CD4-positive, alpha-beta T cell (primary cell): ENCODE data around the gene DPH7. TPM values are rescaled to one million over a fixed set of nuclear protein-coding genes. Genes with fewer than 3 reads are reported as not detected.
"Not testable (repeated sequence)": the region's sequence is repeated elsewhere in the genome, so short reads cannot be mapped to it uniquely, and the experiment has no call there.

ENCODE experiments used
- ATAC-seq: fragments of 200-7000 bp; cut with Tn5 transposase; one replicate; pipeline ENCODE4 v1.10.0; 2022; ENCODE audit warnings: mild to moderate bottlenecking; ENCODE audit not compliant: poor library complexity
- CTCF ChIA-PET: fragments of 350-600 bp; sonication (Branson Sonifier 250); formaldehyde crosslinking; loops from one replicate; lab custom pipeline; 2021; ENCODE audit warnings: antibody characterized with exemption, inconsistent platforms; lab: Charles Lee
- POLR2A ChIA-PET: fragments of 350-600 bp; sonication (Branson Sonifier 250); formaldehyde crosslinking; loops from one replicate; lab custom pipeline; 2021; ENCODE audit warnings: antibody characterized with exemption, inconsistent platforms; lab: Charles Lee
- DNase-seq, 14 experiments: peaks; one replicate each; pipeline ENCODE4 v3.0.0-alpha.2; 2013 to 2020; ENCODE audit warnings: mixed read lengths in 2 of 14
- H3K27ac ChIP-seq, 2 donors: one replicate each; pipeline versions ENCODE4 v1.5.1 to v1.7.0; 2013; ENCODE audit warnings: low read length in 2 of 2, low read depth in 1 of 2, mild to moderate bottlenecking in 1 of 2
- H3K27me3 ChIP-seq, 2 experiments: 1 replicate in 1 of 2; 2 replicates in 1 of 2; pipeline versions ENCODE4 v1.6.1 to v1.7.0; 2013; ENCODE audit warnings: low read length in 2 of 2, control low read depth in 1 of 2, mild to moderate bottlenecking in 1 of 2, moderate library complexity in 1 of 2; ENCODE audit not compliant: insufficient read depth in 2 of 2, control insufficient read depth in 1 of 2
- H3K36me3 ChIP-seq: one replicate; pipeline ENCODE4 v1.6.1; 2013; ENCODE audit warnings: low read length, control low read depth; ENCODE audit not compliant: insufficient read depth
- H3K4me1 ChIP-seq: one replicate; pipeline ENCODE4 v1.6.1; 2013; ENCODE audit warnings: low read length, control low read depth; ENCODE audit not compliant: insufficient read depth
- H3K4me3 ChIP-seq: one replicate; pipeline ENCODE4 v1.5.1; 2013; ENCODE audit warnings: mild to moderate bottlenecking, low read length, moderate library complexity
- H3K9me3 ChIP-seq, 2 experiments: 1 replicate in 1 of 2; 2 replicates in 1 of 2; pipeline versions ENCODE4 v1.6.1 to v1.7.0; 2013; ENCODE audit warnings: low read length in 2 of 2, mild to moderate bottlenecking in 2 of 2, control low read depth in 1 of 2, moderate library complexity in 1 of 2; ENCODE audit not compliant: control insufficient read depth in 1 of 2, insufficient read depth in 1 of 2
- H3K27ac Mint-ChIP-seq: one replicate; pipeline ENCODE4 v1.8.0; 2020; ENCODE audit warnings: mixed read lengths
- H3K27me3 Mint-ChIP-seq: one replicate; pipeline ENCODE4 v1.8.0; 2021; ENCODE audit warnings: mixed read lengths
- H3K36me3 Mint-ChIP-seq: one replicate; pipeline ENCODE4 v1.8.0; 2021; ENCODE audit warnings: low read depth, mixed read lengths
- H3K4me1 Mint-ChIP-seq: one replicate; pipeline ENCODE4 v1.8.0; 2021; ENCODE audit warnings: low read depth, mixed read lengths
- H3K4me3 Mint-ChIP-seq: one replicate; pipeline ENCODE4 v1.8.0; 2020; ENCODE audit warnings: mild to moderate bottlenecking, mixed read lengths
- H3K9me3 Mint-ChIP-seq: one replicate; pipeline ENCODE4 v1.8.0; 2020; ENCODE audit warnings: mixed read lengths
- intact Hi-C, 2 experiments: fragments of 100-400 bp; cut with DNase I in 1 of 2; cut with micrococcal nuclease in 1 of 2; formaldehyde crosslinking; loops; one replicate each; pipeline versions ENCODE4 v1.15.1 to v1.9.0; 2023 to 2025; cut with DNase I, micrococcal nuclease
- polyA plus RNA-seq, 2 donors: library from polyadenylated mRNA; unstranded; fragments of 120-200 nt; gene quantifications; one replicate each; pipeline ENCODE4 v1.2.1, GENCODE V29; 2013
- total RNA-seq, 174 experiments: library from RNA in 2 of 174; stranded (reverse) in 2 of 174; gene quantifications; one replicate each; pipeline ENCODE4 v1.2.3 and lab custom pipeline; 2021 to 2026
- TF ChIP-seq, protein P1 (sequence below): fragments of 200-600 bp; IDR thresholded peaks from one replicate; pipeline ENCODE4 v1.8.0; 2022; ENCODE audit warnings: antibody characterized with exemption, mild to moderate bottlenecking

The DPH7 gene
- total RNA-seq (10 to 100 TPM; 36.4 to 36.8 TPM), total RNA-seq (lab: John Stamatoyannopoulos, UW) (24.9 to 74.3 (median 44.2) reads per million in 172 experiments)
- polyA plus RNA-seq (2013, experiment 1 of 2), result 30.8 TPM
- 35.3 TPM for polyA plus RNA-seq (2013, experiment 2 of 2)

DNA sequence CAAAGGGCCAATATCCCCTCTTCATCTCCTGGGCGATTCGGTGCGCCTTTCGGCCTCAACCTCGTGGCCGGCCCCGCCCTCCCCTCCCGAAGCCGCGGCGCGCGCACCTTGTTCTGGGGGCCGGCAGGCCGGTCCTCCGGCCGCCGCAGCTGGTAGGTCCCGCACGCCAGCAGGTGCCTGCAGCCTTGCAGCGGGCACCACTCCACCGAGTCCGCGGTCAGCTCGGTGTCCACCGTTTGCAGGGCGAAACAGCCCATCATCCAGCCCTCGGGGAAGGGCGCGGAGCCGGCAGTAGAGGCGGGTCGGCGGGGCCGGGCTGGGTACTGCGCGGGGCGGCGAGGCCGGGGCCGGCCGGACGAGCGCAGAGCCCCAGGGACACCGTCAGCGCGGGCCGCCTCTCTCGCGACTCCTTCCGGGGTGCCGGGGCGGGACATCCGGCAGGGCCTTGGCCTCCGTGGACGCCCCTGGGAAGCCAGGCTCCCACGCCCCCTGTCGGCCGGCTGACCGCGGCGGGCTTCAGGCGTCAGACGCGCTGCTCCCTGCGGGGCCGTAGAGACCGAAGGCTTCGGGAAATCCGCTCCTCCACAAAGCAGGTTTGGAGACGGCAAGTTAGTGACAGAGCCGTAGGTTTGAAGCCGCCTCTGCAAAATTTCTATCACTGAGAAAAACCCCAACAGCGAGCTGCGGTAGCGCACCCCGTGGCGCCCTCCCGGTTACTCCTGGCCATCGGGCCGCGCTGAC lies at the start of gene DPH7:
Gene DPH7 (minus strand): TSS at position 408 of the 741 bp plus-strand sequence. CDS start 148 bp downstream, at position 260.
- peak within 1 kb of the TSS; percentile 71 for H3K27ac Mint-ChIP-seq
- Histone ChIP-seq H3K4me1 (peaks cover 36% of the 10 kb centered on the region), H3K4me3 (peak within 1 kb of the TSS; percentile 63), H3K9me3 (no peaks in the 10 kb centered on the region), H3K27ac (peak within 1 kb of the TSS in 1 of 2 donors; percentile 39), H3K36me3 (peaks cover 35% of the 10 kb centered on the region), H3K27me3 (no peaks in the 10 kb centered on the region)
- H3K9me3 Mint-ChIP-seq, result no peaks in the 10 kb centered on the region
- H3K4me3 Mint-ChIP-seq, result peak within 1 kb of the TSS; percentile 87
- H3K4me1 Mint-ChIP-seq, result peaks cover 30% of the 10 kb centered on the region
- CTCF ChIA-PET, result interaction anchor here (1.1 to 2.2 kb wide), 6 partner anchors 12 to 1215 kb away, joined by 3 to 7 read pairs (median 5); partner anchors contain the start of genes DNLZ, MRPL41 and PNPLA7
- no peaks in the 10 kb centered on the region for H3K27me3 Mint-ChIP-seq
- TF ChIP-seq, protein P1, sequence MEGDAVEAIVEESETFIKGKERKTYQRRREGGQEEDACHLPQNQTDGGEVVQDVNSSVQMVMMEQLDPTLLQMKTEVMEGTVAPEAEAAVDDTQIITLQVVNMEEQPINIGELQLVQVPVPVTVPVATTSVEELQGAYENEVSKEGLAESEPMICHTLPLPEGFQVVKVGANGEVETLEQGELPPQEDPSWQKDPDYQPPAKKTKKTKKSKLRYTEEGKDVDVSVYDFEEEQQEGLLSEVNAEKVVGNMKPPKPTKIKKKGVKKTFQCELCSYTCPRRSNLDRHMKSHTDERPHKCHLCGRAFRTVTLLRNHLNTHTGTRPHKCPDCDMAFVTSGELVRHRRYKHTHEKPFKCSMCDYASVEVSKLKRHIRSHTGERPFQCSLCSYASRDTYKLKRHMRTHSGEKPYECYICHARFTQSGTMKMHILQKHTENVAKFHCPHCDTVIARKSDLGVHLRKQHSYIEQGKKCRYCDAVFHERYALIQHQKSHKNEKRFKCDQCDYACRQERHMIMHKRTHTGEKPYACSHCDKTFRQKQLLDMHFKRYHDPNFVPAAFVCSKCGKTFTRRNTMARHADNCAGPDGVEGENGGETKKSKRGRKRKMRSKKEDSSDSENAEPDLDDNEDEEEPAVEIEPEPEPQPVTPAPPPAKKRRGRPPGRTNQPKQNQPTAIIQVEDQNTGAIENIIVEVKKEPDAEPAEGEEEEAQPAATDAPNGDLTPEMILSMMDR, result peak; percentile 94
- intact Hi-C loops, result loop anchor here in 1 of 2 experiments (1.0 to 5.0 kb wide), 2 partner anchors 40 to 156 kb away; partner anchors contain the start of genes EXD3 and NOXA1
- peaks cover 52% of the 10 kb centered on the region for H3K36me3 Mint-ChIP-seq
- DNase-seq (peak; percentile 88 to 98 (median 94)), ATAC-seq (peak; percentile 97)
- POLR2A ChIA-PET, result interaction anchor here (0.9 to 1.6 kb wide), 4 partner anchors 10 to 44 kb away, joined by 4 to 8 read pairs (median 5); partner anchors contain the start of genes EHMT1 and MRPL41

DNA sequence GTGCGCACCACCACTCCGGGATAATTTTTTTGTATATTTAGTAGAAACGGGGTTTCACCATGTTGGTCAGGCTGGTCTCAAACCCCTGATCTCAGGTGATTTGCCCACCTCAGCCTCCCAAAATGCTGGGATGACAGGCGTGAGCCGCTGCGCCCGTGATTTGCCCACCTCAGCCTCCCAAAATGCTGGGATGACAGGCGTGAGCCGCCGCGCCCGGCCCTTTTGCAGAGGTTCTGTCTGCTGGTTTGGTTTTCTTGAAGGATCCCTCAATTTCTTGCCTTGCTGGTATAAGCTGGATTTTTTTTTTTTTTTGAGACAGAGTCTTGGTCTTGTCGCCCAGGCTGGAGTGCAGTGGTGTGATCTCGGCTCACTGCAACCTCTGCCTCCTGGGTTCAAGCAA lies 48.7 kb upstream of the DPH7 start:
- H3K27ac ChIP-seq, H3K27me3 Mint-ChIP-seq, H3K4me3 Mint-ChIP-seq, H3K36me3 Mint-ChIP-seq, H3K9me3 Mint-ChIP-seq, H3K27ac Mint-ChIP-seq, H3K4me3 ChIP-seq, DNase-seq, H3K9me3 ChIP-seq, intact Hi-C loops, ATAC-seq, H3K27me3 ChIP-seq, H3K36me3 ChIP-seq: not testable (repeated sequence)
- CTCF ChIA-PET, result interaction anchor here (1.4 kb wide), 1 partner anchor 8 kb away, joined by 4 read pairs; no protein-coding TSS in a partner anchor
- peaks cover 62% of the 10 kb centered on the region for H3K4me1 Mint-ChIP-seq
- POLR2A ChIA-PET, result interaction anchor here (2.0 kb wide), 1 partner anchor 8 kb away, joined by 21 read pairs; the partner anchor contains the start of gene EHMT1
- H3K4me1 ChIP-seq, result peaks cover 80% of the 10 kb centered on the region

DNA sequence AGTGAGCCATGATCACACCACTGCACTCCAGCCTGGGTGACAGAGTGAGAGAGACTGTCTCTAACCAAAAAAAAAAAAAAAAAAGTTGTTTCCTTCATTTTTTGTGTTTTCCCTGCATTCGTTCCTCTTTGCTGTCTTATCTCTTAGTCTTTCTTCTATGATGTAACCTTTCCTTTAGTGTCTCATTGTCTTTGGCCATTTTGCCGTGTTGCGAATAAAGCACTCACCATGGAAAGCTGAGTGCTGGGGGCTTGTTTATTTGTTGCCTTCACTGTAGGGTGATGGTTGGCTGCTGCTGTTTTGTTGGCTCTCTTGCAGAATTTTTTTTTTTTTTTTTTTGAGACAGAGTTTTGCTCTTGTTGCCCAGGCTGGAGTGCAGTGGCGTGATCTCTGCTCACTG lies 47.7 kb upstream of the DPH7 start:
- no peaks in the 10 kb centered on the region for H3K9me3 ChIP-seq
- peaks cover 59% of the 10 kb centered on the region for H3K4me1 Mint-ChIP-seq
- POLR2A ChIA-PET, result no interaction called here
- CTCF ChIA-PET, result no interaction called here
- H3K27me3 ChIP-seq, result no peaks in the 10 kb centered on the region
- no peaks in the 10 kb centered on the region for H3K27me3 Mint-ChIP-seq
- no peaks in the 10 kb centered on the region for H3K36me3 ChIP-seq
- H3K4me3 Mint-ChIP-seq, result peak overlapping the region; percentile 32
- no peak overlapping the region for H3K4me3 ChIP-seq
- H3K9me3 Mint-ChIP-seq, result no peaks in the 10 kb centered on the region
- peak overlapping the region; percentile 53 for H3K27ac Mint-ChIP-seq
- H3K4me1 ChIP-seq, result peaks cover 74% of the 10 kb centered on the region
- ATAC-seq (no peak), DNase-seq (no peak)
- intact Hi-C loops, result no loop called here
- TF ChIP-seq, protein P1, result no peak
- peaks cover 5% of the 10 kb centered on the region for H3K36me3 Mint-ChIP-seq
- no peak overlapping the region for H3K27ac ChIP-seq

DNA sequence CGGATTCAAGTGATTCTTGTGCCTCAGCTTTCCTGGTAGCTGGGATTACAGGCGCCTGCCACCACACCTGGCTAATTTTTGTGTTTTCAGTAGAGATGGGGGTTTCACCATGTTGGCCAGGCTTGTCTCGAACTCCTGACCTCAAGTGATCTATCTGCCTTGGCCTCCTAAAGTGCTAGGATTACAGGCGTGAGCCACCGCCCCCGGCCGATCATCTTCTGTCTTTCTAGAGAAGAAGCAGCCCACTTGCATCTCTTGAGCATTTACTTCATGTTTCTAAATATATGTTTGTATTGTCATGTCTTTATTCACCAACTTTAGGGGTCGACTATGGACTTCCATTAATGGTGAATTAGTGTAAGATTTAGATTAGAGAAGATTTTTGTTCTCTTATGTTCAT lies 43.5 kb upstream of the DPH7 start:
- H3K27me3 Mint-ChIP-seq, H3K36me3 ChIP-seq, H3K4me3 ChIP-seq, ATAC-seq, H3K27me3 ChIP-seq, H3K9me3 Mint-ChIP-seq, DNase-seq, POLR2A ChIA-PET, CTCF ChIA-PET, H3K27ac ChIP-seq, intact Hi-C loops, H3K9me3 ChIP-seq: not testable (repeated sequence)
- H3K36me3 Mint-ChIP-seq, result peaks cover 24% of the 10 kb centered on the region
- peaks cover 60% of the 10 kb centered on the region for H3K4me1 Mint-ChIP-seq
- peak overlapping the region; percentile 44 for H3K27ac Mint-ChIP-seq
- peak overlapping the region; percentile 30 for H3K4me3 Mint-ChIP-seq
- peaks cover 67% of the 10 kb centered on the region for H3K4me1 ChIP-seq
